Dermis blood vessel endothelial cell (primary cell): ENCODE measurements around the gene LTBP4. TPM values are rescaled to one million over a fixed set of nuclear protein-coding genes. Genes with fewer than 3 reads are reported as not detected.

Experiments
- DNase-seq: peaks from one replicate; pipeline ENCODE4 v3.0.0; 2010
- total RNA-seq: library from RNA; depleted of rRNA; stranded (reverse); fragments of >200 nt; gene quantifications from 2 replicates; pipeline ENCODE4 v1.2.3, GENCODE V29; 2014

LTBP4 gene
- total RNA-seq, 1 donor from 2014 or later = 16.8 TPM

DNA sequence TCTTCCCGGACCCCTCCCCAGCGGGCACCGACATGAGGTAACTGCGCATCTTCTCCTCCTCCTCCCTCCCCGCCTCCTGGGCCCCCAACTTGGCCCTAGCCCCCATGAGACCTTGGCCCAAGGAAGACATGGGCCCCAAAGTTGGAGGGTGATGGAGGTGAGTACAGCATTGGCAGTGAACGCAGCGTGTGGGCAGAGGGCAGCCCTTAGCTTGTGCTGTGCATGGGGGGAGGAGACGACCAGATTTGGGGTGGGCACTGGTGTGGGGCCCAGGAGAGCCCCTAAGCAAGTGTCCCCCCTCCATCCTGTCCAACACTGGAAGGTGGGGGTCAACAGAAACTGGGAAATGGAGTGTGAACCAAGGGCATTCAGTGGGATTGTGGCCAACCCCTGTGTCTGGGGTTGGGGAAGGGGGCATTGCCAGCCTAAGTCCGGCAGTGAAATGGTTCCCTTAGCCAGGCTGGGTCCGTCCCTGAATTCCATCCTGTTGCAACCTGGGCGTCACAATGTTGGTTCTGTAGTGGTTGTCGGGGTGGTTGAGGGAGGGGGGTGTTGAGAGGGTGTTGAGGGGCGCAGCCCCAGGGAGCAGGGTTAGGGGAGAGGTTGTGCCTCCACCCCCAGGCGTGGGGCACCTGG lies 65.8 kb downstream of the LTBP4 start:
- DNase-seq = no peak

DNA sequence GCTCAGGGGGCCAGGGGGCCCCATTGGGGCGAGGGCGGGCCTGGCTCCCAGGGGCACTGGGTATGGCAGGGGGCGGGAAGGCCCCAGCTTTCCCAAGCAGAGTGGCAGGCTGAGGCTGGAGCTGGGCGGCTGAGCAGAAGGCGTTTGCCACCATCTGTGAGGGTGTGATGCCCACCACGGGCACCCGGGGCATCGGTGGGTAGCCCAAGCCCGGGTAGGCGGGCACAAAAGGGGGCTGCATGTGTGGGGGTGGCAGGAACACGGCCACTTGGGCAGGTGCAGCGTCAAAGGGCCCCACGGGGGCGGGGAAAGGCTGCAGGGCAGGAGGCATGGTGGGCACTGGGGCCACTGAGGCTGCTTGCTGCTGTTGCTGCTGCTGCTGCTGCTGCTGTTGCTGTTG lies 66.4 kb downstream of the LTBP4 start:
- DNase-seq = no peak

DNA sequence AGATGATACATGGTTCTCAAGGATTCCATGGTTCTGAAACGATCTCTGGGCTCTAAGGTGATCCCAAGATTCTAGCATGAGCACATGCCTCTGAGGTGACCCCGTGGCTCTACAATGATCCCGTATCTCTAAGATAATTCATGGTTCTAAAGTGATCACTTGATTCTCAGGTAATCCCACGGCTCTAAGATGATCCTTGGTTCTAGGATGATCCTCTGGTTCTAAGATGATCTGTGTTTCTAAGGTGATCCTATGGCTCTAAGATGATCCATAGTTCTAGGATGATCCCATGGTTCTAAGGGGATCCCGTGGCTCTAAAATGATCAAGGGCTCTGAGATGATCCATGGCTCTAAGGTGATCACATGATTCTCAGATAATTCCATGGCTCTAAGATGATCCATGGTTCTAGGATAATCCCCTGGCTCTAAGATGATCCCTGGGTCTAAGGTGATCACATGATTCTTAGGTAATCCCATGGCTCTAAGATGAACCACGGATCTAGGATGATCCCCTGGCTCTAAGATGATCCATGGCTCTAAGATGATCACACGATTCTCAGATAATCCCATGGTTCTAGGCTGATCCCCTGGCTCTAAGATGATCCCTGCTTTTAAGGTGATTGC lies 67.9 kb downstream of the LTBP4 start:
- no peak for DNase-seq

DNA sequence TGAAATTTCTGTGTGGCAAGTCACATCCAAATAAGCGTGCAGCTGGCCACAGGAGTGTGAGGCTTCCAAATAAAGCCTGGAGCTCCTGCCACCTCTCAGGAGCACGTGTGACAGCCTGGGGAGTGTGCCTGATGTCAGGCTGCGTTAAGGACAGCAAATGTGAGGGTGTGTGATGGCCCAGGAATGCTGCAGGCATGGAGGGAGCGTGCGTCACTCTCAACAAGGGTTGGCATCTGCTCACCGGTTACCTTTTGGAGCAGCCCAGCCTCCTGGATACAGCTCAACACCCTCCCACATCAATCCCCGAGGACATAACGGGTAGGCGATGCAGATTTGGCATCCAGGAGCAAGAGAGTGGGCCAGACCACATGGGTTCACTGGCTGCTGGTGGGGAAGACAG lies 70.2 kb downstream of the LTBP4 start:
- no peak for DNase-seq

DNA sequence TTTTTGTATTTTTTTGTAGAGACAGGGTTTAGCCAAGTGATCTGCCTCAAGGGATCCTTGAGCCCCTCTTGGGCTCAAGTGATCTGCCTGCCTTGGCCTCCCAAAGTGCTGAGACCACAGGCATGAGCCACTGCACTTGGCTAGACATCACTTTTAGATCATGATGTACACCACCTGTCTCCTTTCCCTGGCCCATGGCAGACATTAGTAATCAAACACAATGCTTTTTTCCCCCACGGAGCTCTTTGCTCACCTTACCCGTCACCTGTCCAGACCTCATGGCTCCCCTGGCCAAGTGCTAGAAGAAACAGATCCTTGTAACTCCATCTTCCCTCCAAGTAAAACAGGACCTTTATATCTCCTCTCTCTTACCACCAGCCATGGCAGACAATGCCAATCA lies 70.9 kb downstream of the LTBP4 start:
- DNase-seq = no peak

GRCh38 chr19:40672573-40673299 lies 71.6 kb downstream of the LTBP4 start:
- no peak for DNase-seq

DNA sequence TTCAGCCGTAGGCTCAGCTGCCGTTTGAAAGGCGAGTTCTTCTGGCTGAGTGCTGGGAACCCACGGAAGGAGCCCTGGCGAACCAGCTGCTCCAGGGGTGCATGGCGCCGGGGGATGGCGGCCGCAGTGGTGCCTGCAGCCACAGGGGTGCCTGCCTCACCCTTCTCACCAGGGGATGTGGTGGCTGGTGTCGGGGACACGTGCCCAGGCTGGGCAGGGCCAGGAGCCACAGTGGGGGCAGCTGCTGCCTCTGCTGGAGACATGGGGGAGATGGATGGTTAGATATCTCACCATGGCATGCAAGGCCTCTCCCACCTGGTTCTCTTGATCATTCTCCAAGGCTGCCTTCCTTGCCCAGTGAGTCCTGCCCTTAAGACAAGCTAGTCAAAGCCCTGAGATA lies 72.2 kb downstream of the LTBP4 start:
- no peak for DNase-seq

DNA sequence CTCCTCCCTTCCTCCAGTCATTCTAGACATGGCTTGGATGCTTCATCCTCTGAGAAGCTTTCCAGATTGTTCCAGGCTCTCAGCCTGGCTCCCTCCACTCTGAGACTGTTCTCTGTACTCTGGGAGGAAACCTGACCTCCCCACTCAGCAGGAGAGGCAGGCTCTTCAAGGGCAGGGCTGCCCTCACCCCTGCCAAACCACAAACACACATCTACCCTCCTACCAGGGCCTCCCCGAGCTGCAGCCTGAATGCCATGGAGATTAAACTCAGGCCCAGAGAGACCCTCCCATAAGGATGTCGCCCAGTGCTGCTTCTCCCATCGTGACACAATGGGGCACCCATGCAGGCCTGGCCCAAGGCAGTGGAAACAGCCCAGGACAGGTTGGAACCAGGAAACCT lies 73.1 kb downstream of the LTBP4 start:
- no peak for DNase-seq

- no peak for DNase-seq
Measured at GRCh38 chr19:40677156-40677555, 76.0 kb downstream of the LTBP4 start.

Other genes with a start within 250 kb of the LTBP4 start
- gene HIPK4, start 211.2 kb upstream of the LTBP4 start, total RNA-seq = under 0.01 and 0.05 TPM in 2 replicates
- 1.7 and 2.1 TPM in 2 replicates for gene PRX, start 188.0 kb upstream of the LTBP4 start, total RNA-seq
- 18.8 and 38.1 TPM in 2 replicates for gene SERTAD1, start 175.4 kb upstream of the LTBP4 start, total RNA-seq
- 14.9 and 25.9 TPM in 2 replicates for gene SERTAD3, start 157.0 kb upstream of the LTBP4 start, total RNA-seq
- 43.0 and 58.7 TPM in 2 replicates for gene BLVRB, start 135.6 kb upstream of the LTBP4 start, total RNA-seq
- gene SPTBN4, start 134.4 kb upstream of the LTBP4 start, total RNA-seq = 0.05 and 0.17 TPM in 2 replicates
- gene SHKBP1, start 24.5 kb upstream of the LTBP4 start, total RNA-seq = 27.7 and 67.0 TPM in 2 replicates
- 27.2 and 48.0 TPM in 2 replicates for gene NUMBL, start 89.3 kb downstream of the LTBP4 start, total RNA-seq
- gene COQ8B, start 115.5 kb downstream of the LTBP4 start, total RNA-seq = 31.8 and 38.8 TPM in 2 replicates
- 30.6 and 33.4 TPM in 2 replicates for gene ITPKC, start 115.7 kb downstream of the LTBP4 start, total RNA-seq
- 1.0 and 2.0 TPM in 2 replicates for gene ACTMAP, start 149.1 kb downstream of the LTBP4 start, total RNA-seq
- 22.1 and 45.8 TPM in 2 replicates for gene SNRPA, start 149.8 kb downstream of the LTBP4 start, total RNA-seq
- 0.68 TPM in 1 of 2 replicates, not detected in the other for gene MIA, start 174.2 kb downstream of the LTBP4 start, total RNA-seq
- gene RAB4B, start 176.9 kb downstream of the LTBP4 start, total RNA-seq = 15.6 and 21.3 TPM in 2 replicates
- gene EGLN2, start 197.8 kb downstream of the LTBP4 start, total RNA-seq = 159 and 197 TPM in 2 replicates
- gene CYP2A6, start 249.1 kb downstream of the LTBP4 start, total RNA-seq = not detected in 2 replicates